Panc1 (cell line): ENCODE data around the gene SELENBP1.

ENCODE experiments used
- POLR2AphosphoS5 ChIP-seq: IDR thresholded peaks from 2 replicates; pipeline ENCODE4 v1.6.1; 2012; ENCODE audit warnings: mild to moderate bottlenecking, low read depth, low read length, moderate library complexity
- REST ChIP-seq, 2 experiments: IDR thresholded peaks; 2 replicates each; pipeline ENCODE4 v1.6.1; 2011 to 2012; ENCODE audit warnings: low read depth in 2 of 2, control low read depth in 1 of 2, low read length in 1 of 2, mild to moderate bottlenecking in 1 of 2, moderate library complexity in 1 of 2; ENCODE audit not compliant: insufficient read depth in 1 of 2
- TCF7L2 ChIP-seq: IDR thresholded peaks from 2 replicates; pipeline ENCODE4 v1.6.1; 2011; ENCODE audit warnings: mild to moderate bottlenecking, low read depth, low read length, inconsistent platforms
- TF ChIP-seq, protein P1 (sequence below): fragments of 450-650 bp; IDR thresholded peaks from 2 replicates; pipeline ENCODE4 v1.5.1; 2017; ENCODE audit warnings: mild to moderate bottlenecking

DNA sequence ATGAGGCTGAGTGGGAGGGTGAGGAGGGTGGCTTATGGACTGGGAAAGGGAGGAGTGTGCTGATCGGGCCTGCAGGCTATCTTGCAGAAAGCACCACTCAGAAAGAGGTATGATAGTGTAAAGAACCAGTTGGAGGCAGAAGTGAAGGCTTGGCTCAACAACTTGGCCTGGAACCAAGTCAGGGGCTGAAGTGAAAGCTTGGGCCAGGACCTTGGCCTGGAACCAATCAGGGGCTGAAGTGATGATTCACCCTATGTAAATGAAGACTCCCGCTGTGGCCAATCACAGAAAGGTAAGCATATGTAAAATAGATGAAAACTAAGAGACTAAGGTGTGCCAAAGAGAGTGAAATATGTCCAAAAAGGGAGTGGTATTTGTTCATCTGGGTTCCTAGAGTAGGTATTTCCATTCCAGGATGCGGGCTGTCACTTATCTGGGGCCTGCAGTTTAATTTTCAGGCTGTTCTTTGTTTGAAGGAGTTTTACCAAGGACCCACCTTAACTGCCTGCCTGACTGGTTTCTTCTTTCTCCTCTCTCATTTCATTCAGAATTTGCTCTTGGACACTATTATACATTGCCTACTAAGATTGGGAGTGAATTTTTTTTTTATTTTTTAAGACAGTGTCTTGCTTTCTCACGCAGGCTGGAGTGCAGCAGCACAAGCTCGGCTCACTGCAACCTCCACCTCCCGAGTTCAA is 20.3 kb downstream of the SELENBP1 start:
- no peak for TF ChIP-seq POLR2AphosphoS5
- TF ChIP-seq, protein P1, sequence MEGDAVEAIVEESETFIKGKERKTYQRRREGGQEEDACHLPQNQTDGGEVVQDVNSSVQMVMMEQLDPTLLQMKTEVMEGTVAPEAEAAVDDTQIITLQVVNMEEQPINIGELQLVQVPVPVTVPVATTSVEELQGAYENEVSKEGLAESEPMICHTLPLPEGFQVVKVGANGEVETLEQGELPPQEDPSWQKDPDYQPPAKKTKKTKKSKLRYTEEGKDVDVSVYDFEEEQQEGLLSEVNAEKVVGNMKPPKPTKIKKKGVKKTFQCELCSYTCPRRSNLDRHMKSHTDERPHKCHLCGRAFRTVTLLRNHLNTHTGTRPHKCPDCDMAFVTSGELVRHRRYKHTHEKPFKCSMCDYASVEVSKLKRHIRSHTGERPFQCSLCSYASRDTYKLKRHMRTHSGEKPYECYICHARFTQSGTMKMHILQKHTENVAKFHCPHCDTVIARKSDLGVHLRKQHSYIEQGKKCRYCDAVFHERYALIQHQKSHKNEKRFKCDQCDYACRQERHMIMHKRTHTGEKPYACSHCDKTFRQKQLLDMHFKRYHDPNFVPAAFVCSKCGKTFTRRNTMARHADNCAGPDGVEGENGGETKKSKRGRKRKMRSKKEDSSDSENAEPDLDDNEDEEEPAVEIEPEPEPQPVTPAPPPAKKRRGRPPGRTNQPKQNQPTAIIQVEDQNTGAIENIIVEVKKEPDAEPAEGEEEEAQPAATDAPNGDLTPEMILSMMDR: no peak
- no peak for TF ChIP-seq REST (IDR thresholded peaks at IDR 0.05; ENCODE audit: insufficient read depth in 1 of 2, low read depth in 2 of 2, low read length in 1 of 2)
- no peak for TF ChIP-seq TCF7L2
